ENCODE data around the gene KCNMA1. TPM values are rescaled to one million over a fixed set of nuclear protein-coding genes. Genes with fewer than 3 reads are reported as not detected.

Gene KCNMA1
- total RNA-seq, 1 experiment from 2014 or later: 20.7 TPM

- CTCF ChIA-PET: no interaction called here
- no peaks in the 10 kb centered on the region for H3K4me1 Mint-ChIP-seq (ENCODE audit: low read depth, unreplicated experiment)
- Histone ChIP-seq H3K36me3 (ENCODE audit: control insufficient read depth, insufficient read depth, low read length) (no peaks in the 10 kb centered on the region), H3K4me1 (no peaks in the 10 kb centered on the region), H3K9me3 (no peaks in the 10 kb centered on the region), H3K27me3 (replicated peaks; ENCODE audit: control insufficient read depth, insufficient read depth, low read length) (no peaks in the 10 kb centered on the region), H3K4me3 (ENCODE audit: low read depth, low read length) (no peak overlapping the region)
- no TSS peak for BruUV-seq (replicated peaks)
- no peak overlapping the region for H3K4me3 Mint-ChIP-seq (ENCODE audit: unreplicated experiment)
- no peak overlapping the region for H3K27ac Mint-ChIP-seq (ENCODE audit: unreplicated experiment)
- no peak for TF ChIP-seq CTCF (IDR thresholded peaks at IDR 0.05; ENCODE audit: insufficient read depth in 1 of 2, low read depth in 1 of 2, low read length in 1 of 2, severe bottlenecking in 1 of 2, unreplicated experiment in 1 of 2)
- POLR2A ChIA-PET: no interaction called here
- no peaks in the 10 kb centered on the region for H3K9me3 Mint-ChIP-seq (ENCODE audit: unreplicated experiment)
- H3K36me3 Mint-ChIP-seq (ENCODE audit: insufficient read depth, unreplicated experiment): no peaks in the 10 kb centered on the region
- no peaks in the 10 kb centered on the region for H3K27me3 Mint-ChIP-seq (ENCODE audit: insufficient read depth, unreplicated experiment)
- intact Hi-C loops (cut with micrococcal nuclease; ENCODE audit: unreplicated experiment): no loop called here
- no peak for DNase-seq
Measured at GRCh38 chr10:77231884-77232610, 405.6 kb downstream of the KCNMA1 start.

GRCh38 chr10:77231375-77231774 lies 406.2 kb downstream of the KCNMA1 start:
- no peak overlapping the region for H3K4me3 Mint-ChIP-seq (ENCODE audit: unreplicated experiment)
- ChIA-PET POLR2A (no interaction called here), CTCF (interaction anchor here (1.5 kb wide), 1 partner anchor 65 kb away, joined by 3 read pairs; no protein-coding TSS in a partner anchor)
- no peaks in the 10 kb centered on the region for H3K9me3 Mint-ChIP-seq (ENCODE audit: unreplicated experiment)
- DNase-seq: no peak
- no peaks in the 10 kb centered on the region for H3K36me3 Mint-ChIP-seq (ENCODE audit: insufficient read depth, unreplicated experiment)
- no peak for TF ChIP-seq CTCF (IDR thresholded peaks at IDR 0.05; ENCODE audit: insufficient read depth in 1 of 2, low read depth in 1 of 2, low read length in 1 of 2, severe bottlenecking in 1 of 2, unreplicated experiment in 1 of 2)
- no peaks in the 10 kb centered on the region for H3K4me1 Mint-ChIP-seq (ENCODE audit: low read depth, unreplicated experiment)
- intact Hi-C loops (cut with micrococcal nuclease; ENCODE audit: unreplicated experiment): no loop called here
- Histone ChIP-seq H3K9me3 (no peaks in the 10 kb centered on the region), H3K4me3 (ENCODE audit: low read depth, low read length) (no peak overlapping the region), H3K27me3 (replicated peaks; ENCODE audit: control insufficient read depth, insufficient read depth, low read length) (no peaks in the 10 kb centered on the region), H3K4me1 (no peaks in the 10 kb centered on the region), H3K36me3 (ENCODE audit: control insufficient read depth, insufficient read depth, low read length) (no peaks in the 10 kb centered on the region)
- no TSS peak for BruUV-seq (replicated peaks)
- no peak overlapping the region for H3K27ac Mint-ChIP-seq (ENCODE audit: unreplicated experiment)
- H3K27me3 Mint-ChIP-seq (ENCODE audit: insufficient read depth, unreplicated experiment): no peaks in the 10 kb centered on the region

- CTCF ChIA-PET: interaction anchor here (1.5 kb wide), 1 partner anchor 64 kb away, joined by 3 read pairs; no protein-coding TSS in a partner anchor
- H3K9me3 Mint-ChIP-seq (ENCODE audit: unreplicated experiment): no peaks in the 10 kb centered on the region
Measured at GRCh38 chr10:77230194-77230593, 407.4 kb downstream of the KCNMA1 start.

More at GRCh38 chr10:77230194-77230593, 407.4 kb downstream of the KCNMA1 start:
- BruUV-seq (replicated peaks): no TSS peak
- H3K4me3 ChIP-seq (ENCODE audit: low read depth, low read length): no peak overlapping the region
- DNase-seq: no peak
- H3K4me1 ChIP-seq: no peaks in the 10 kb centered on the region
- POLR2A ChIA-PET: no interaction called here
- no peak for TF ChIP-seq CTCF (IDR thresholded peaks at IDR 0.05; ENCODE audit: insufficient read depth in 1 of 2, low read depth in 1 of 2, low read length in 1 of 2, severe bottlenecking in 1 of 2, unreplicated experiment in 1 of 2)
- Mint-ChIP-seq H3K4me3 (ENCODE audit: unreplicated experiment) (no peak overlapping the region), H3K36me3 (ENCODE audit: insufficient read depth, unreplicated experiment) (no peaks in the 10 kb centered on the region), H3K4me1 (ENCODE audit: low read depth, unreplicated experiment) (no peaks in the 10 kb centered on the region), H3K27me3 (ENCODE audit: insufficient read depth, unreplicated experiment) (no peaks in the 10 kb centered on the region), H3K27ac (ENCODE audit: unreplicated experiment) (no peak overlapping the region)
- H3K36me3 ChIP-seq (ENCODE audit: control insufficient read depth, insufficient read depth, low read length): no peaks in the 10 kb centered on the region
- H3K27me3 ChIP-seq (replicated peaks; ENCODE audit: control insufficient read depth, insufficient read depth, low read length): no peaks in the 10 kb centered on the region
- no peaks in the 10 kb centered on the region for H3K9me3 ChIP-seq
- intact Hi-C loops (cut with micrococcal nuclease; ENCODE audit: unreplicated experiment): no loop called here
